Measurements from ENCODE around the gene MYH4.

- TF ChIP-seq, protein P1, sequence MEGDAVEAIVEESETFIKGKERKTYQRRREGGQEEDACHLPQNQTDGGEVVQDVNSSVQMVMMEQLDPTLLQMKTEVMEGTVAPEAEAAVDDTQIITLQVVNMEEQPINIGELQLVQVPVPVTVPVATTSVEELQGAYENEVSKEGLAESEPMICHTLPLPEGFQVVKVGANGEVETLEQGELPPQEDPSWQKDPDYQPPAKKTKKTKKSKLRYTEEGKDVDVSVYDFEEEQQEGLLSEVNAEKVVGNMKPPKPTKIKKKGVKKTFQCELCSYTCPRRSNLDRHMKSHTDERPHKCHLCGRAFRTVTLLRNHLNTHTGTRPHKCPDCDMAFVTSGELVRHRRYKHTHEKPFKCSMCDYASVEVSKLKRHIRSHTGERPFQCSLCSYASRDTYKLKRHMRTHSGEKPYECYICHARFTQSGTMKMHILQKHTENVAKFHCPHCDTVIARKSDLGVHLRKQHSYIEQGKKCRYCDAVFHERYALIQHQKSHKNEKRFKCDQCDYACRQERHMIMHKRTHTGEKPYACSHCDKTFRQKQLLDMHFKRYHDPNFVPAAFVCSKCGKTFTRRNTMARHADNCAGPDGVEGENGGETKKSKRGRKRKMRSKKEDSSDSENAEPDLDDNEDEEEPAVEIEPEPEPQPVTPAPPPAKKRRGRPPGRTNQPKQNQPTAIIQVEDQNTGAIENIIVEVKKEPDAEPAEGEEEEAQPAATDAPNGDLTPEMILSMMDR (conservative IDR thresholded peaks at IDR 0.05; ENCODE audit: low read depth, low read length): no peak
- TF ChIP-seq RCOR1 (IDR thresholded peaks at IDR 0.05; ENCODE audit: insufficient replicate concordance, low read length) (no peak), MAFK (IDR thresholded peaks at IDR 0.05; ENCODE audit: low read depth, low read length) (no peak), SMC3 (IDR thresholded peaks at IDR 0.05; ENCODE audit: low read depth, low read length) (no peak), RFX5 (IDR thresholded peaks at IDR 0.05; ENCODE audit: low read depth, low read length) (no peak), CEBPB (IDR thresholded peaks at IDR 0.05; ENCODE audit: low read depth, low read length) (no peak), FOS (IDR thresholded peaks at IDR 0.05; ENCODE audit: low read depth, low read length) (no peak), POLR2A (IDR thresholded peaks at IDR 0.05; ENCODE audit: low read depth, low read length) (no peak)
These were observed 34.3 kb downstream of the MYH4 start for GRCh38 chr17:10435096-10435495.
